Cerebellar nuclear complex (tissue), 1 donor: Measurements from ENCODE around the gene TMEM43.
A peak's percentile ranks its signal among the peaks of the same experiment; 100 is the strongest.

Experiments
- DNase-seq, 2 experiments: peaks; one replicate each; lab custom pipeline; 2025; lab: John Stamatoyannopoulos, UW

Gene TMEM43

DNA sequence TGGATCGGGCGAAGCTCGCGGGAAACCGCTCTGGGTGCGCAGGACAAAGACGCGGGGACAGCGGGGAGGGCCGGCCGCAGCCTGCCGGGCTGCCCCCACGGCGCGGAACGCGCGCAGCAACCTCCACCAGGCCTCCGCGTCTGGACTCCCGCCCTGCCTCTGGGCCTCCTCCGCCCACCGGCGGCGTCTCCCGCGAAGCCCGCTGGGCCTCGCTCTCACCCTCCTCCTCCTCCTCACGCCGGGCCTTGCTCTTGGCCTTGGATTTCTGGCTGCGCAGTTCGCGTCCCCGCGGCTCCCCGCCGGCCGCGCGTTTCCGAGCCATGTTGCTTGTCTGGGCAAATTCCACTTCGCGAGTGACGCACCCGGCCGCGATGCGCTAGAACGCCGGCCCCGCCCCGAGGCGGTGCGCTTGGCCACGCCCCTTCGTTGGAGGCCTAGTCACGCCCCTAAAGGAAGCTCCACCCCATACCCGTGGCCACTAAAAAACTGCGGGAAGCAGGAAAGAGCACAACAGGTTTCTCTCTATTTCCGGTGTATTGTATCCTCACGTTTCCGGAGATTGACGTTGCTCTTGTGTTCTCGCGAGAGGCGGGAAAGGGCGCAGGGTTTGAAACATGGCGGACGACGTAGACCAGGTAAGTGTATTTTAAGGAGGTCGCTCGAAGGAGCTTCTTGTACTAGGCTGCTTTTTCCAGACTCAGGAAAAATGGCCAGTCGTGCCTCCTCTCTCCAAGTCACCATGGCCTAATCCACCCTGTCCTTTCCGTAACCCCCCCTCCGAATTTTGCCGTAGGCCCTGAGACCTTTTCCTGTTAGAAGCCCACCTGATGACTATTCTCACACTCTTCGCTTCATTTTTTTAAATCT lies 53.6 kb downstream of the TMEM43 start, which contains the start of the genes LSM3 and XPC:
TSS of gene LSM3 (plus strand) at position 571 of the 867 bp plus-strand sequence. CDS start at position 615, 44 bp downstream.
TSS of gene XPC (minus strand) at position 355 of the 867 bp plus-strand sequence. CDS start at position 322, 33 bp downstream.
- DNase-seq = peak; percentile 95 to 99

- no peak for DNase-seq
Measured at GRCh38 chr3:14179114-14179465, 54.2 kb downstream of the TMEM43 start.

GRCh38 chr3:14179795-14180194 lies 54.9 kb downstream of the TMEM43 start:
- no peak for DNase-seq

- no peak for DNase-seq
Measured at GRCh38 chr3:14181253-14181652, 56.4 kb downstream of the TMEM43 start.

DNA sequence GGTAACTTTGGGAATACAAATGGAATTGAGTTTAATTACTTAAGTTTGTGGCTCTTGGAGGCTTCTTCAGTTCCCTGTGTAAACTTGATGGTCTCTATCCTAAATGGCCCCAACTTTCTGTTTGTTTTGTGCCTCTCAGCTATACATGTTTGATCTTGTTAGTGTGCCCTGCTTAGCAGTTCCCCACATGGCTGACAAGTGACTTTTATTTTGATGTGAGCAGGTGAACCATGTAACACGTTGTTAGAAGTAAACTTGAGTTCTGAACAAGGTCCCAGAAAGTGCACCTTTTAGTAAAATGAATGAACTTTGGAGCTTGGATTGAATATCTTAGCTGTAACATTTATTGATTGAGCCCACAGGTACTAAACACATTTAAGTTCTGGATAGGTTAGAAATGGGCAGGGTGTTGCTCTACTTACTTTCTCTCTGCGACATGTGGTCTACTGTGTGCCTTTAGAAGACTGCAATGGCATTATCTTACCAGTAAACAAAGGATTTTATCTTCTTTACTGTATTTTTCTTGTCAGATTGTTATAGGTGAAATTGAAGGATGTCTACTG lies 58.2 kb downstream of the TMEM43 start:
- DNase-seq = no peak

DNA sequence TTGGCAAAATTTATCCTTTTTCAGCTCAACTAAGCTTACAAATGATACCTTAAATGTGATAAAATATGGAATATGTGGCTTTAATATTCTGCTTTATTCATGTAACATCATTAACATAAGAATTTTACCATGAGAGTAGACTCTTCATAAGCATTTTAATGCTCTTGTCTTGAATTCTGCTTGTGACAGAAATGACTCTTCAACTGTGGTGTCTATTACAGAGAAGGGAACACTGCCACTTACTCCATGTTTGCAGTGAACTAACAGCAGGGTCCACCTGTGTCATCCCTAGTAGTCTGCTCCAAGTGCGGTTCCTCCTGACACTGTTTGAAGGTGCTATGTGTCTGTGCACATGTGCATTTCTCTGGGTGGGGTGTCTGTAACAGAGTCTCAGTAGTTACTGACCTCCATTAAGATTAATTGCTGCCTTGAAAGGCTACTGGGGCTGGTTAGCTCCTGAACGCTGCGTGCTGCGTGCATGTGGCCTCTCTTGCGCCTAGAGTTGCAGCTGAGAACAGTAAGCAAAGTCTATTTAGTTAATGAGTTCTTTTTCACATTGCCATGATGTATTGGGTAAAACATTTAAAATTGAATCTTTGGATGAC lies 62.1 kb downstream of the TMEM43 start:
- no peak for DNase-seq

- no peak for DNase-seq
Measured at GRCh38 chr3:14188041-14188754, 63.3 kb downstream of the TMEM43 start.
